GM21360 (cell line): ENCODE results near the gene MAN2A2.

ENCODE experiments used
- ATAC-seq: cut with Tn5 transposase; IDR thresholded peaks from one replicate; pipeline ENCODE4 v1.9.1; 2021; ENCODE audit warnings: mild to moderate bottlenecking, moderate library complexity; ENCODE audit not compliant: unreplicated experiment

The MAN2A2 gene

GRCh38 chr15:90883526-90883975, 19.6 kb upstream of the MAN2A2 start:
- no peak for ATAC-seq

- no peak for ATAC-seq
These were observed 19.0 kb upstream of the MAN2A2 start, which contains the start of gene FES for GRCh38 chr15:90883976-90884718. Gene FES (plus strand): TSS chr15:90884504. CDS start chr15:90885046, 542 bp downstream.

GRCh38 chr15:90884719-90885431, 18.2 kb upstream of the MAN2A2 start:
- ATAC-seq = no peak

GRCh38 chr15:90885432-90886290, 17.4 kb upstream of the MAN2A2 start:
- no peak for ATAC-seq

- ATAC-seq = no peak
These were observed 16.8 kb upstream of the MAN2A2 start for GRCh38 chr15:90886291-90886614.

GRCh38 chr15:90887037-90887481, 16.0 kb upstream of the MAN2A2 start:
- ATAC-seq = no peak

- ATAC-seq = no peak
These were observed 13.8 kb upstream of the MAN2A2 start for GRCh38 chr15:90889313-90889730.

- ATAC-seq = no peak
These were observed 13.2 kb upstream of the MAN2A2 start for GRCh38 chr15:90889736-90890456.

GRCh38 chr15:90890839-90891238, 12.3 kb upstream of the MAN2A2 start:
- no peak for ATAC-seq

- no peak for ATAC-seq
These were observed 11.7 kb upstream of the MAN2A2 start for GRCh38 chr15:90891346-90891949.

GRCh38 chr15:90892023-90892422, 11.1 kb upstream of the MAN2A2 start:
- no peak for ATAC-seq

- no peak for ATAC-seq
These were observed 10.5 kb upstream of the MAN2A2 start for GRCh38 chr15:90892498-90893174.

- no peak for ATAC-seq
These were observed 9.7 kb upstream of the MAN2A2 start for GRCh38 chr15:90893175-90894090.

- no peak for ATAC-seq
These were observed 7.5 kb upstream of the MAN2A2 start for GRCh38 chr15:90895571-90896117.

GRCh38 chr15:90897131-90897655, 5.9 kb upstream of the MAN2A2 start:
- ATAC-seq = peak; percentile 72

- no peak for ATAC-seq
These were observed 1.7 kb upstream of the MAN2A2 start for GRCh38 chr15:90901175-90902039.
